WTC11 (cell line): ENCODE measurements around the gene HOXB6. TPM values are rescaled to one million over a fixed set of nuclear protein-coding genes. Genes with fewer than 3 reads are reported as not detected.

Experiments used
- ATAC-seq: fragments of 200-7000 bp; cut with Tn5 transposase; 2 replicates; pipeline ENCODE4 v1.10.0; 2021; ENCODE audit warnings: mild to moderate bottlenecking, moderate library complexity
- CTCF ChIA-PET: fragments of 300-600 bp; sonication (Branson Sonifier 250); formaldehyde crosslinking; loops from one replicate; lab custom pipeline; 2021; ENCODE audit warnings: antibody characterized with exemption; lab: Charles Lee
- POLR2A ChIA-PET: fragments of 350-600 bp; sonication (Branson Sonifier 250); formaldehyde crosslinking; loops from one replicate; lab custom pipeline; 2021; ENCODE audit warnings: antibody characterized with exemption; lab: Charles Lee
- DNase-seq: peaks from one replicate; pipeline ENCODE4 v3.0.0; 2021; ENCODE audit warnings: low spot score
- H3K27ac Mint-ChIP-seq: 2 replicates; pipeline ENCODE4 v1.8.0; 2021; ENCODE audit warnings: mixed read lengths
- H3K27me3 Mint-ChIP-seq: 2 replicates; pipeline ENCODE4 v1.8.0; 2021; ENCODE audit warnings: low read depth, mild to moderate bottlenecking, moderate library complexity, mixed read lengths
- H3K36me3 Mint-ChIP-seq: 2 replicates; pipeline ENCODE4 v1.8.0; 2021; ENCODE audit warnings: mixed read lengths
- H3K4me1 Mint-ChIP-seq: 2 replicates; pipeline ENCODE4 v1.8.0; 2022; ENCODE audit warnings: mixed read lengths
- H3K4me3 Mint-ChIP-seq: 2 replicates; pipeline ENCODE4 v1.8.0; 2021; ENCODE audit warnings: mild to moderate bottlenecking, moderate library complexity, mixed read lengths
- H3K9me3 Mint-ChIP-seq: 2 replicates; pipeline ENCODE4 v1.8.0; 2021; ENCODE audit warnings: mixed read lengths
- ATF1 ChIP-seq: sonication (generic); formaldehyde crosslinking; IDR thresholded peaks from 2 replicates; pipeline ENCODE4 v1.8.1; 2023; ENCODE audit warnings: mild to moderate bottlenecking, moderate library complexity, missing genetic modification reagents
- EMX1 ChIP-seq: fragments of 250-450 bp; sonication (Bioruptor Pico); IDR thresholded peaks from 2 replicates; pipeline ENCODE4 v1.8.0; 2021; ENCODE audit warnings: mild to moderate bottlenecking
- MXD4 ChIP-seq: fragments of 250-450 bp; sonication (Bioruptor Pico); IDR thresholded peaks from 2 replicates; pipeline ENCODE4 v1.8.0; 2021; ENCODE audit warnings: mild to moderate bottlenecking, moderate library complexity, borderline replicate concordance
- NFE2L1 ChIP-seq: sonication (generic); formaldehyde crosslinking; IDR thresholded peaks from 2 replicates; pipeline ENCODE4 v1.8.1; 2023; ENCODE audit warnings: missing genetic modification reagents
- NR3C1 ChIP-seq: sonication (generic); formaldehyde crosslinking; conservative IDR thresholded peaks from 2 replicates; pipeline ENCODE4 v1.8.1; 2023; ENCODE audit warnings: low read depth, mild to moderate bottlenecking, missing genetic modification reagents
- TEAD1 ChIP-seq: sonication (generic); formaldehyde crosslinking; IDR thresholded peaks from 2 replicates; pipeline ENCODE4 v1.8.0; 2022; ENCODE audit warnings: mild to moderate bottlenecking, missing genetic modification reagents
- ZNF138 ChIP-seq: sonication (generic); formaldehyde crosslinking; conservative IDR thresholded peaks from 2 replicates; pipeline ENCODE4 v1.8.1; 2022; ENCODE audit warnings: mild to moderate bottlenecking, moderate library complexity, missing genetic modification reagents
- ZNF232 ChIP-seq: sonication (generic); formaldehyde crosslinking; IDR thresholded peaks from 2 replicates; pipeline ENCODE4 v1.8.0; 2022; ENCODE audit warnings: mild to moderate bottlenecking, missing genetic modification reagents
- ZNF396 ChIP-seq: fragments of 250-450 bp; sonication (Bioruptor Pico); IDR thresholded peaks from 2 replicates; pipeline ENCODE4 v1.8.0; 2021; ENCODE audit warnings: mild to moderate bottlenecking, moderate library complexity, borderline replicate concordance
- ZNF416 ChIP-seq: fragments of 250-450 bp; sonication (Bioruptor Pico); IDR thresholded peaks from 2 replicates; pipeline ENCODE4 v1.9.0; 2021; ENCODE audit warnings: mild to moderate bottlenecking, inconsistent platforms
- total RNA-seq: library from RNA; stranded (reverse); gene quantifications from 3 replicates; pipeline ENCODE4 v1.2.3, GENCODE V29; 2021
- TF ChIP-seq, protein P1 (sequence below): sonication (generic); formaldehyde crosslinking; IDR thresholded peaks from 2 replicates; pipeline ENCODE4 v1.8.0; 2022; ENCODE audit warnings: missing genetic modification reagents
- TF ChIP-seq, protein P2 (sequence below): sonication (generic); formaldehyde crosslinking; conservative IDR thresholded peaks from 2 replicates; pipeline ENCODE4 v1.8.1; 2023; ENCODE audit warnings: mild to moderate bottlenecking, low read depth, missing genetic modification reagents, moderate library complexity
- TF ChIP-seq, protein P3 (sequence below): sonication (generic); formaldehyde crosslinking; conservative IDR thresholded peaks from 2 replicates; pipeline ENCODE4 v1.8.1; 2022; ENCODE audit warnings: mild to moderate bottlenecking, missing genetic modification reagents
- TF ChIP-seq, protein P4 (sequence below): sonication (generic); formaldehyde crosslinking; IDR thresholded peaks from 2 replicates; pipeline ENCODE4 v1.8.1; 2023; ENCODE audit warnings: mild to moderate bottlenecking, moderate library complexity, missing genetic modification reagents
- TF ChIP-seq, protein P5 (sequence below): sonication (generic); formaldehyde crosslinking; IDR thresholded peaks from 2 replicates; pipeline ENCODE4 v1.8.1; 2023; ENCODE audit warnings: mild to moderate bottlenecking, missing genetic modification reagents
- TF ChIP-seq, protein P6 (sequence below): fragments of 250-450 bp; sonication (Bioruptor Pico); IDR thresholded peaks from 2 replicates; pipeline ENCODE4 v1.9.0; 2021; ENCODE audit warnings: moderate library complexity, mild to moderate bottlenecking, inconsistent platforms, borderline replicate concordance
- TF ChIP-seq, protein P7 (sequence below): sonication (generic); formaldehyde crosslinking; IDR thresholded peaks from 2 replicates; pipeline ENCODE4 v1.8.1; 2022; ENCODE audit warnings: low read depth, mild to moderate bottlenecking, moderate library complexity, missing genetic modification reagents, borderline replicate concordance

Gene HOXB6
- total RNA-seq, 1 experiment from 2014 or later = not detected

DNA sequence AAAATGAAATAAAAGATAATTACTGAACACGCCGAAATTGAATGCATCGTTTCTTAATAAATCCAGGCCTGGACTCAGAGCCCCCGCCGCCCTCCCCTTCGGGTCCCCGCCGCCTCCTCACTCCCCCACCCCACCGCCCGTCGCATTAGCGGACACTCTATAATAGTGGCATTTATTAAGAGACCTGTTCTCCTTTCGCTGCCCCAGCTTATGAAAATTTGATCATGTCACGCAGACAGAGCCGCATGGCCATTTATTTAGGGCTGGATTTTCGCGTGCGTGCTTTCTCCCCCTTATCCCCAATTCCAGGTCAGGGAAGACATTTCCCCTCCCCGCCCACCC, 53.6 kb downstream of the HOXB6 start:
- ATAC-seq = no peak
- DNase-seq = no peak
- TF ChIP-seq ZNF396 (CRISPR knock-in tag) (no peak), ZNF416 (CRISPR knock-in tag) (no peak), TEAD1 (no peak), ATF1 (no peak), ZNF232 (CRISPR knock-in tag) (no peak), MXD4 (no peak), ZNF138 (CRISPR knock-in tag) (no peak), EMX1 (CRISPR knock-in tag) (no peak), NR3C1 (no peak), NFE2L1 (CRISPR knock-in tag) (no peak)
- TF ChIP-seq, protein P1, sequence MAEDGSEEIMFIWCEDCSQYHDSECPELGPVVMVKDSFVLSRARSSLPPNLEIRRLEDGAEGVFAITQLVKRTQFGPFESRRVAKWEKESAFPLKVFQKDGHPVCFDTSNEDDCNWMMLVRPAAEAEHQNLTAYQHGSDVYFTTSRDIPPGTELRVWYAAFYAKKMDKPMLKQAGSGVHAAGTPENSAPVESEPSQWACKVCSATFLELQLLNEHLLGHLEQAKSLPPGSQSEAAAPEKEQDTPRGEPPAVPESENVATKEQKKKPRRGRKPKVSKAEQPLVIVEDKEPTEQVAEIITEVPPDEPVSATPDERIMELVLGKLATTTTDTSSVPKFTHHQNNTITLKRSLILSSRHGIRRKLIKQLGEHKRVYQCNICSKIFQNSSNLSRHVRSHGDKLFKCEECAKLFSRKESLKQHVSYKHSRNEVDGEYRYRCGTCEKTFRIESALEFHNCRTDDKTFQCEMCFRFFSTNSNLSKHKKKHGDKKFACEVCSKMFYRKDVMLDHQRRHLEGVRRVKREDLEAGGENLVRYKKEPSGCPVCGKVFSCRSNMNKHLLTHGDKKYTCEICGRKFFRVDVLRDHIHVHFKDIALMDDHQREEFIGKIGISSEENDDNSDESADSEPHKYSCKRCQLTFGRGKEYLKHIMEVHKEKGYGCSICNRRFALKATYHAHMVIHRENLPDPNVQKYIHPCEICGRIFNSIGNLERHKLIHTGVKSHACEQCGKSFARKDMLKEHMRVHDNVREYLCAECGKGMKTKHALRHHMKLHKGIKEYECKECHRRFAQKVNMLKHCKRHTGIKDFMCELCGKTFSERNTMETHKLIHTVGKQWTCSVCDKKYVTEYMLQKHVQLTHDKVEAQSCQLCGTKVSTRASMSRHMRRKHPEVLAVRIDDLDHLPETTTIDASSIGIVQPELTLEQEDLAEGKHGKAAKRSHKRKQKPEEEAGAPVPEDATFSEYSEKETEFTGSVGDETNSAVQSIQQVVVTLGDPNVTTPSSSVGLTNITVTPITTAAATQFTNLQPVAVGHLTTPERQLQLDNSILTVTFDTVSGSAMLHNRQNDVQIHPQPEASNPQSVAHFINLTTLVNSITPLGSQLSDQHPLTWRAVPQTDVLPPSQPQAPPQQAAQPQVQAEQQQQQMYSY (CRISPR knock-in tag) = no peak
- TF ChIP-seq, protein P2, sequence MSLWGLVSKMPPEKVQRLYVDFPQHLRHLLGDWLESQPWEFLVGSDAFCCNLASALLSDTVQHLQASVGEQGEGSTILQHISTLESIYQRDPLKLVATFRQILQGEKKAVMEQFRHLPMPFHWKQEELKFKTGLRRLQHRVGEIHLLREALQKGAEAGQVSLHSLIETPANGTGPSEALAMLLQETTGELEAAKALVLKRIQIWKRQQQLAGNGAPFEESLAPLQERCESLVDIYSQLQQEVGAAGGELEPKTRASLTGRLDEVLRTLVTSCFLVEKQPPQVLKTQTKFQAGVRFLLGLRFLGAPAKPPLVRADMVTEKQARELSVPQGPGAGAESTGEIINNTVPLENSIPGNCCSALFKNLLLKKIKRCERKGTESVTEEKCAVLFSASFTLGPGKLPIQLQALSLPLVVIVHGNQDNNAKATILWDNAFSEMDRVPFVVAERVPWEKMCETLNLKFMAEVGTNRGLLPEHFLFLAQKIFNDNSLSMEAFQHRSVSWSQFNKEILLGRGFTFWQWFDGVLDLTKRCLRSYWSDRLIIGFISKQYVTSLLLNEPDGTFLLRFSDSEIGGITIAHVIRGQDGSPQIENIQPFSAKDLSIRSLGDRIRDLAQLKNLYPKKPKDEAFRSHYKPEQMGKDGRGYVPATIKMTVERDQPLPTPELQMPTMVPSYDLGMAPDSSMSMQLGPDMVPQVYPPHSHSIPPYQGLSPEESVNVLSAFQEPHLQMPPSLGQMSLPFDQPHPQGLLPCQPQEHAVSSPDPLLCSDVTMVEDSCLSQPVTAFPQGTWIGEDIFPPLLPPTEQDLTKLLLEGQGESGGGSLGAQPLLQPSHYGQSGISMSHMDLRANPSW (CRISPR knock-in tag) = no peak
- TF ChIP-seq, protein P3, sequence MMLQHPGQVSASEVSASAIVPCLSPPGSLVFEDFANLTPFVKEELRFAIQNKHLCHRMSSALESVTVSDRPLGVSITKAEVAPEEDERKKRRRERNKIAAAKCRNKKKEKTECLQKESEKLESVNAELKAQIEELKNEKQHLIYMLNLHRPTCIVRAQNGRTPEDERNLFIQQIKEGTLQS (CRISPR knock-in tag) = no peak
- TF ChIP-seq, protein P4, sequence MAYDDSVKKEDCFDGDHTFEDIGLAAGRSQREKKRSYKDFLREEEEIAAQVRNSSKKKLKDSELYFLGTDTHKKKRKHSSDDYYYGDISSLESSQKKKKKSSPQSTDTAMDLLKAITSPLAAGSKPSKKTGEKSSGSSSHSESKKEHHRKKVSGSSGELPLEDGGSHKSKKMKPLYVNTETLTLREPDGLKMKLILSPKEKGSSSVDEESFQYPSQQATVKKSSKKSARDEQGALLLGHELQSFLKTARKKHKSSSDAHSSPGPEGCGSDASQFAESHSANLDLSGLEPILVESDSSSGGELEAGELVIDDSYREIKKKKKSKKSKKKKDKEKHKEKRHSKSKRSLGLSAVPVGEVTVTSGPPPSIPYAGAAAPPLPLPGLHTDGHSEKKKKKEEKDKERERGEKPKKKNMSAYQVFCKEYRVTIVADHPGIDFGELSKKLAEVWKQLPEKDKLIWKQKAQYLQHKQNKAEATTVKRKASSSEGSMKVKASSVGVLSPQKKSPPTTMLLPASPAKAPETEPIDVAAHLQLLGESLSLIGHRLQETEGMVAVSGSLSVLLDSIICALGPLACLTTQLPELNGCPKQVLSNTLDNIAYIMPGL = no peak
- TF ChIP-seq, protein P5, sequence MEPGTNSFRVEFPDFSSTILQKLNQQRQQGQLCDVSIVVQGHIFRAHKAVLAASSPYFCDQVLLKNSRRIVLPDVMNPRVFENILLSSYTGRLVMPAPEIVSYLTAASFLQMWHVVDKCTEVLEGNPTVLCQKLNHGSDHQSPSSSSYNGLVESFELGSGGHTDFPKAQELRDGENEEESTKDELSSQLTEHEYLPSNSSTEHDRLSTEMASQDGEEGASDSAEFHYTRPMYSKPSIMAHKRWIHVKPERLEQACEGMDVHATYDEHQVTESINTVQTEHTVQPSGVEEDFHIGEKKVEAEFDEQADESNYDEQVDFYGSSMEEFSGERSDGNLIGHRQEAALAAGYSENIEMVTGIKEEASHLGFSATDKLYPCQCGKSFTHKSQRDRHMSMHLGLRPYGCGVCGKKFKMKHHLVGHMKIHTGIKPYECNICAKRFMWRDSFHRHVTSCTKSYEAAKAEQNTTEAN (CRISPR knock-in tag) = no peak
- TF ChIP-seq, all 79 proteins: peak for 0
- H3K27ac Mint-ChIP-seq = no peak overlapping the region
- H3K27me3 Mint-ChIP-seq = peaks cover 100% of the 10 kb centered on the region; the same call in 1 of the 2 replicates
- no peaks in the 10 kb centered on the region for H3K36me3 Mint-ChIP-seq
- CTCF ChIA-PET = interaction anchor here (0.9 to 2.7 kb wide), 5 partner anchors 18 to 85 kb away, joined by 3 to 11 read pairs (median 6); partner anchors contain the start of gene HOXB5
- POLR2A ChIA-PET = interaction anchor here (0.9 kb wide), 1 partner anchor 25 kb away, joined by 3 read pairs; no protein-coding TSS in a partner anchor
- H3K4me1 Mint-ChIP-seq = peaks cover 60% of the 10 kb centered on the region
- H3K9me3 Mint-ChIP-seq = no peaks in the 10 kb centered on the region
- no peak overlapping the region for H3K4me3 Mint-ChIP-seq

DNA sequence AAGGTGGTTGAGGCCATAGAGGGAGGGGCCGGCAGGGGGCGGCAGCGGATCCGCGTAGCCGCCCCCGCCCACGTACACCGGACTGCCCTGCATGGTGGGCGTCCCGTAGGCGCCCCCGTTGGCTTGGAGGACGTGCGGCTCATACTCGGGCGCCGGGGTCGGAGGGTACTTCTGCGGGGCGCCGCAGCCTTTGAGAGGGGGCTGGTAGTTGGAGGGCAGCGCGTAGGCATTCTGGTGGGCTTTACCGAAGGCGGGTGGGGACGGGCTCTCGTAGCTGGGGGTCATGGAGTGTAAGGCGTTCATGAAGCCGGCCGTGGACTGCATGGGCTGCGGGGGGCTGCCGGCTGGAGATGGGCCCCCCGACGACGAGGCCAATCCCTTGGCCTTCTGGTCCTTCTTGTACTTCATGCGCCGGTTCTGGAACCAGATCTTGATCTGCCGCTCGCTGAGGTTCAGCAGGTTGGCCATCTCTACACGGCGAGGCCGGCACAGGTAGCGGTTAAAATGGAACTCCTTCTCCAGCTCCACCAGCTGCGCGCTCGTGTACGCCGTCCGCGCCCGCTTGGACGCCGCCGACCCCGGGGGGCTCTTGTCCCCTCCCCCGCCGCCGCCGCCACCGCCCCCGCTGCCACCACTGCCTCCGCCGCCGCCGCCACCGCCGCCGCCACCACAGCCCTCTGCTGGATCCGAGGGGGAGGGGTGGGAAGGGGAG, 54.1 kb downstream of the HOXB6 start:
- H3K4me1 Mint-ChIP-seq = peaks cover 65% of the 10 kb centered on the region
- no peak overlapping the region for H3K27ac Mint-ChIP-seq
- H3K9me3 Mint-ChIP-seq = no peaks in the 10 kb centered on the region
- H3K36me3 Mint-ChIP-seq = no peaks in the 10 kb centered on the region
- H3K27me3 Mint-ChIP-seq = peaks cover 100% of the 10 kb centered on the region; the same call in 1 of the 2 replicates
- peak overlapping the region; percentile 52 for H3K4me3 Mint-ChIP-seq
- DNase-seq (peak; percentile 57), ATAC-seq (peak; percentile 4; the same call in 1 of the 2 replicates)
- ChIA-PET POLR2A (no interaction called here), CTCF (interaction anchor here (0.9 to 2.7 kb wide), 7 partner anchors 9 to 86 kb away, joined by 3 to 11 read pairs (median 5); partner anchors contain the start of gene HOXB5)
- TF ChIP-seq, protein P6, sequence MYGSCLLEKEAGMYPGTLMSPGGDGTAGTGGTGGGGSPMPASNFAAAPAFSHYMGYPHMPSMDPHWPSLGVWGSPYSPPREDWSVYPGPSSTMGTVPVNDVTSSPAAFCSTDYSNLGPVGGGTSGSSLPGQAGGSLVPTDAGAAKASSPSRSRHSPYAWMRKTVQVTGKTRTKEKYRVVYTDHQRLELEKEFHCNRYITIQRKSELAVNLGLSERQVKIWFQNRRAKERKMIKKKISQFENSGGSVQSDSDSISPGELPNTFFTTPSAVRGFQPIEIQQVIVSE (CRISPR knock-in tag) = no peak
- TF ChIP-seq, protein P7, sequence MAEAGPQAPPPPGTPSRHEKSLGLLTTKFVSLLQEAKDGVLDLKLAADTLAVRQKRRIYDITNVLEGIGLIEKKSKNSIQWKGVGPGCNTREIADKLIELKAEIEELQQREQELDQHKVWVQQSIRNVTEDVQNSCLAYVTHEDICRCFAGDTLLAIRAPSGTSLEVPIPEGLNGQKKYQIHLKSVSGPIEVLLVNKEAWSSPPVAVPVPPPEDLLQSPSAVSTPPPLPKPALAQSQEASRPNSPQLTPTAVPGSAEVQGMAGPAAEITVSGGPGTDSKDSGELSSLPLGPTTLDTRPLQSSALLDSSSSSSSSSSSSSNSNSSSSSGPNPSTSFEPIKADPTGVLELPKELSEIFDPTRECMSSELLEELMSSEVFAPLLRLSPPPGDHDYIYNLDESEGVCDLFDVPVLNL (CRISPR knock-in tag) = no peak
- TF ChIP-seq, protein P3 (CRISPR knock-in tag) = no peak
